Measurements from ENCODE around the gene SLC12A7. TPM values are rescaled to one million over a fixed set of nuclear protein-coding genes. Genes with fewer than 3 reads are reported as not detected.

Gene SLC12A7
- total RNA-seq, 1 donor from 2014 or later = 147 TPM

DNA sequence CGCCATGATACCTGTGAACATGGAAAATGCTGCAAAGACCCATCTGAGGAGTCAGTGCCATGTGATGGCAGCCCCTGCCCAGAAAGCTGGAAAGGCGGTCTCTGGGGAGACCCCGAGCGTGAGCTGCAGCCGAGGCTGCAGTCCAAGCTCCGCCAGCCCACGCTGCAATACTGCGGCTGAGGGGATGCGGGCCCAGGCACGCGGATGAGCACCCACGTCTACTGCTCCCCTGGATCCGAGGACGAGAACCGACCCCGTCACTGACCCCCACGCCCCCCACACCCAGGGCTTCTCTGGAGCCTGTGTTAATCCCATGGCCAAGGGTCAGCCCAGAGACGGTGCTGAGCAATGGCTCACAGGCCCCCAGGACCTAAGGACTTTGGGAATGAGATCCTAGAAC lies 32.4 kb downstream of the SLC12A7 start:
- Mint-ChIP-seq H3K27ac (ENCODE audit: unreplicated experiment) (no peak overlapping the region), H3K4me3 (ENCODE audit: unreplicated experiment) (no peak overlapping the region), H3K27me3 (ENCODE audit: unreplicated experiment) (peaks cover 7% of the 10 kb centered on the region), H3K36me3 (ENCODE audit: unreplicated experiment) (no peaks in the 10 kb centered on the region), H3K4me1 (ENCODE audit: low read depth, unreplicated experiment) (peaks cover 7% of the 10 kb centered on the region), H3K9me3 (ENCODE audit: unreplicated experiment) (peaks cover 9% of the 10 kb centered on the region)
- no peak for DNase-seq
- TF ChIP-seq, protein P1, sequence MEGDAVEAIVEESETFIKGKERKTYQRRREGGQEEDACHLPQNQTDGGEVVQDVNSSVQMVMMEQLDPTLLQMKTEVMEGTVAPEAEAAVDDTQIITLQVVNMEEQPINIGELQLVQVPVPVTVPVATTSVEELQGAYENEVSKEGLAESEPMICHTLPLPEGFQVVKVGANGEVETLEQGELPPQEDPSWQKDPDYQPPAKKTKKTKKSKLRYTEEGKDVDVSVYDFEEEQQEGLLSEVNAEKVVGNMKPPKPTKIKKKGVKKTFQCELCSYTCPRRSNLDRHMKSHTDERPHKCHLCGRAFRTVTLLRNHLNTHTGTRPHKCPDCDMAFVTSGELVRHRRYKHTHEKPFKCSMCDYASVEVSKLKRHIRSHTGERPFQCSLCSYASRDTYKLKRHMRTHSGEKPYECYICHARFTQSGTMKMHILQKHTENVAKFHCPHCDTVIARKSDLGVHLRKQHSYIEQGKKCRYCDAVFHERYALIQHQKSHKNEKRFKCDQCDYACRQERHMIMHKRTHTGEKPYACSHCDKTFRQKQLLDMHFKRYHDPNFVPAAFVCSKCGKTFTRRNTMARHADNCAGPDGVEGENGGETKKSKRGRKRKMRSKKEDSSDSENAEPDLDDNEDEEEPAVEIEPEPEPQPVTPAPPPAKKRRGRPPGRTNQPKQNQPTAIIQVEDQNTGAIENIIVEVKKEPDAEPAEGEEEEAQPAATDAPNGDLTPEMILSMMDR (IDR thresholded peaks at IDR 0.05; ENCODE audit: partially characterized antibody, unreplicated experiment) = no peak

- H3K36me3 Mint-ChIP-seq (ENCODE audit: unreplicated experiment) = no peaks in the 10 kb centered on the region
- H3K27ac Mint-ChIP-seq (ENCODE audit: unreplicated experiment) = no peak overlapping the region
- peaks cover 7% of the 10 kb centered on the region for H3K27me3 Mint-ChIP-seq (ENCODE audit: unreplicated experiment)
- DNase-seq = no peak
- H3K4me1 Mint-ChIP-seq (ENCODE audit: low read depth, unreplicated experiment) = peaks cover 7% of the 10 kb centered on the region
- no peak overlapping the region for H3K4me3 Mint-ChIP-seq (ENCODE audit: unreplicated experiment)
- TF ChIP-seq, protein P1 (IDR thresholded peaks at IDR 0.05; ENCODE audit: partially characterized antibody, unreplicated experiment) = no peak
- H3K9me3 Mint-ChIP-seq (ENCODE audit: unreplicated experiment) = peaks cover 10% of the 10 kb centered on the region
These were observed 33.0 kb downstream of the SLC12A7 start for GRCh38 chr5:1078851-1079250.

DNA sequence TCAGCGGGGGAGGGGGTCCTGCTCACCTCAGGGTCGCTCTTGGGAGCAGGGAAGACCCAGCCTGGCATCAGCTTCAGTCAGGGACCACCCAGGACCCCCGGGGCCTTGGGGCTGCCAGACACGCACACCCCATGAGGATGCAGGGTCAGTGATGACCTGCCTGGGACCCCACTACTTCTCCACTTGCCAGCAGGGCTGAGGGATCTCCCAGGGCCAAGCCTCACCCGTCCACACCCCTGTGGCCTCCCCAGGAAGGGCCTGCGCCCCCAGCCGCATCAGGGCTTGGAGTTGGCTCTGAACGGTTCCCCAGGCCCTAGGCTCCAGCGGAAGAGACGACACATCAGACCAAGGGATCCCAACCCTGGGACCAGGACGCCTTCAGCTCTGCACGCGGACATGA lies 33.7 kb downstream of the SLC12A7 start:
- Mint-ChIP-seq H3K27me3 (ENCODE audit: unreplicated experiment) (peaks cover 7% of the 10 kb centered on the region), H3K27ac (ENCODE audit: unreplicated experiment) (peak overlapping the region; percentile 1), H3K4me3 (ENCODE audit: unreplicated experiment) (no peak overlapping the region), H3K36me3 (ENCODE audit: unreplicated experiment) (no peaks in the 10 kb centered on the region), H3K9me3 (ENCODE audit: unreplicated experiment) (peaks cover 13% of the 10 kb centered on the region), H3K4me1 (ENCODE audit: low read depth, unreplicated experiment) (peaks cover 7% of the 10 kb centered on the region)
- no peak for DNase-seq
- TF ChIP-seq, protein P1 (IDR thresholded peaks at IDR 0.05; ENCODE audit: partially characterized antibody, unreplicated experiment) = no peak

DNA sequence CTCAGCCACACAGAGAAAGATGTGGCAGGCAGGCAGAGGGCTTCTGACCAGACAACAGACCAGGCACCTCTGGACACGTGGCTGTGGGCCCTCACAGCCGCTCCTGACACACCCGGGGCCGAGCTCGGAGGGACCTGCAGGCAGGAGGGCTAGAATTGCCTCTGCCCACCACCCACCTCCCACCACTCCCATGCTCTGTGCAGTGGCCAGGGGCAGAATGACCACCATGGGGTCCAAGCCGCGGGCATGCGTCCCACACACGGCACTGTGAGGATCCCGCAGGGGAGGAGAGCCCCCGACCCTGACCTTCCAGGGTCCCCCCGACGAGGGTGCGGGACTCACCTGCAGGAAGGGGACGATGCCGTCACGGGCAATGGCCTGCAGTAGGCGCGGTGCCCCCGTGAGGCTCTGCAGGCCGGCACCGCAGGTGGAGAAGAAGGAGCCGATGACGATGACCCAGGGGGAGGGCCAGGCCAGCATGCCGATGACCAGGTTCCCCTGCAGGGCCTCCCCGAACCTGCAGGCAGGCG lies 34.3 kb downstream of the SLC12A7 start:
- Mint-ChIP-seq H3K4me3 (ENCODE audit: unreplicated experiment) (no peak overlapping the region), H3K27ac (ENCODE audit: unreplicated experiment) (no peak overlapping the region), H3K4me1 (ENCODE audit: low read depth, unreplicated experiment) (peaks cover 7% of the 10 kb centered on the region), H3K27me3 (ENCODE audit: unreplicated experiment) (peaks cover 7% of the 10 kb centered on the region), H3K36me3 (ENCODE audit: unreplicated experiment) (no peaks in the 10 kb centered on the region), H3K9me3 (ENCODE audit: unreplicated experiment) (peaks cover 13% of the 10 kb centered on the region)
- no peak for DNase-seq
- TF ChIP-seq, protein P1 (IDR thresholded peaks at IDR 0.05; ENCODE audit: partially characterized antibody, unreplicated experiment) = no peak

GRCh38 chr5:1077026-1077425 lies 34.8 kb downstream of the SLC12A7 start:
- no peak for DNase-seq
- Mint-ChIP-seq H3K27me3 (ENCODE audit: unreplicated experiment) (peaks cover 7% of the 10 kb centered on the region), H3K4me1 (ENCODE audit: low read depth, unreplicated experiment) (peaks cover 7% of the 10 kb centered on the region), H3K4me3 (ENCODE audit: unreplicated experiment) (no peak overlapping the region), H3K27ac (ENCODE audit: unreplicated experiment) (no peak overlapping the region), H3K36me3 (ENCODE audit: unreplicated experiment) (no peaks in the 10 kb centered on the region), H3K9me3 (ENCODE audit: unreplicated experiment) (peaks cover 13% of the 10 kb centered on the region)
- TF ChIP-seq, protein P1 (IDR thresholded peaks at IDR 0.05; ENCODE audit: partially characterized antibody, unreplicated experiment) = no peak
